H9 (cell line): ENCODE measurements around the gene TNC. TPM values are rescaled to one million over a fixed set of nuclear protein-coding genes. Genes with fewer than 3 reads are reported as not detected.

Experiments
- DNase-seq: peaks from one replicate; pipeline ENCODE4 v3.0.0-alpha.2; 2017
- H2AFZ ChIP-seq: one replicate; pipeline ENCODE4 v1.6.1; 2013; ENCODE audit warnings: mild to moderate bottlenecking, low read length, control low read depth, moderate library complexity
- H2AK5ac ChIP-seq: 2 replicates; pipeline ENCODE4 v1.6.1; 2013; ENCODE audit warnings: low read length, control low read depth, mixed read lengths; ENCODE audit not compliant: insufficient read length
- H2BK120ac ChIP-seq: one replicate; pipeline ENCODE4 v1.6.1; 2013; ENCODE audit warnings: low read depth, mild to moderate bottlenecking, low read length, control low read depth, inconsistent platforms; ENCODE audit not compliant: poor library complexity, severe bottlenecking
- H2BK12ac ChIP-seq: 2 replicates; pipeline ENCODE4 v1.6.1; 2013; ENCODE audit warnings: low read length, control low read depth, mixed read lengths, low read depth; ENCODE audit not compliant: insufficient read length
- H2BK15ac ChIP-seq: 2 replicates; pipeline ENCODE4 v1.6.1; 2013; ENCODE audit warnings: low read depth, low read length, control low read depth
- H2BK20ac ChIP-seq: one replicate; pipeline ENCODE4 v1.6.1; 2013; ENCODE audit warnings: low read depth, mild to moderate bottlenecking, low read length, control low read depth, inconsistent platforms; ENCODE audit not compliant: poor library complexity, severe bottlenecking
- H2BK5ac ChIP-seq: 2 replicates; pipeline ENCODE4 v1.6.1; 2013; ENCODE audit warnings: low read length, control low read depth, mixed read lengths; ENCODE audit not compliant: insufficient read length
- H3K14ac ChIP-seq: 2 replicates; pipeline ENCODE4 v1.6.1; 2013; ENCODE audit warnings: low read length, control low read depth; ENCODE audit not compliant: insufficient read depth
- H3K18ac ChIP-seq: 2 replicates; pipeline ENCODE4 v1.6.1; 2013; ENCODE audit warnings: low read depth, mild to moderate bottlenecking, mixed read lengths, low read length, control low read depth; ENCODE audit not compliant: insufficient read length
- H3K23ac ChIP-seq: 2 replicates; pipeline ENCODE4 v1.6.1; 2013; ENCODE audit warnings: low read length, control low read depth, mixed read lengths, low read depth; ENCODE audit not compliant: insufficient read length
- H3K23me2 ChIP-seq: 2 replicates; pipeline ENCODE4 v1.6.1; 2013; ENCODE audit warnings: low read depth, mild to moderate bottlenecking, mixed read lengths, low read length, control low read depth; ENCODE audit not compliant: insufficient read length, poor library complexity, severe bottlenecking
- H3K27ac ChIP-seq: 2 replicates; pipeline ENCODE4 v1.5.1; 2013; ENCODE audit warnings: low read length, control low read depth, mixed read lengths, low read depth; ENCODE audit not compliant: insufficient read length
- H3K27me3 ChIP-seq: 2 replicates; pipeline ENCODE4 v1.6.1; 2013; ENCODE audit warnings: low read length, control low read depth, inconsistent platforms; ENCODE audit not compliant: insufficient read depth
- H3K4ac ChIP-seq: 2 replicates; pipeline ENCODE4 v1.6.1; 2013; ENCODE audit warnings: low read depth, mild to moderate bottlenecking, control low read depth, inconsistent platforms, low read length, moderate library complexity
- H3K4me1 ChIP-seq: 2 replicates; pipeline ENCODE4 v1.6.1; 2013; ENCODE audit warnings: low read length, control low read depth, inconsistent platforms; ENCODE audit not compliant: insufficient read depth
- H3K4me2 ChIP-seq: 2 replicates; pipeline ENCODE4 v1.6.1; 2013; ENCODE audit warnings: low read length, control low read depth, mixed read lengths; ENCODE audit not compliant: insufficient read length, insufficient read depth
- H3K56ac ChIP-seq: 2 replicates; pipeline ENCODE4 v1.6.1; 2013; ENCODE audit warnings: low read depth, mild to moderate bottlenecking, mixed read lengths, low read length, control low read depth; ENCODE audit not compliant: insufficient read length
- H3K79me1 ChIP-seq: 2 replicates; pipeline ENCODE4 v1.6.1; 2013; ENCODE audit warnings: low read depth, mild to moderate bottlenecking, moderate library complexity, low read length, control low read depth, inconsistent platforms; ENCODE audit not compliant: insufficient read depth, poor library complexity, severe bottlenecking
- H3K79me2 ChIP-seq: 2 replicates; pipeline ENCODE4 v1.6.1; 2013; ENCODE audit warnings: low read length, control low read depth, inconsistent platforms; ENCODE audit not compliant: insufficient read depth
- H3K9ac ChIP-seq: 2 replicates; pipeline ENCODE4 v1.6.1; 2013; ENCODE audit warnings: low read length, control low read depth, mixed read lengths; ENCODE audit not compliant: insufficient read length; ENCODE audit errors: extremely low read depth
- H3K9me3 ChIP-seq: one replicate; pipeline ENCODE4 v1.6.1; 2013; ENCODE audit warnings: low read depth, low read length, inconsistent platforms; ENCODE audit not compliant: control insufficient read depth
- H3T11ph ChIP-seq: one replicate; pipeline ENCODE4 v1.6.1; 2013; ENCODE audit warnings: mild to moderate bottlenecking, low read length, control low read depth, inconsistent platforms
- H4K20me1 ChIP-seq: one replicate; pipeline ENCODE4 v1.6.1; 2013; ENCODE audit not compliant: control insufficient read depth, insufficient read length, insufficient read depth
- H4K5ac ChIP-seq: 2 replicates; pipeline ENCODE4 v1.6.1; 2013; ENCODE audit warnings: low read depth, mild to moderate bottlenecking, mixed read lengths, low read length, control low read depth; ENCODE audit not compliant: insufficient read length
- H4K8ac ChIP-seq: replicated peaks from 2 replicates; pipeline ENCODE4 v1.6.1; 2013; ENCODE audit warnings: low read length, control low read depth, mixed read lengths, low read depth; ENCODE audit not compliant: insufficient read length
- H4K91ac ChIP-seq: 2 replicates; pipeline ENCODE4 v1.6.1; 2013; ENCODE audit warnings: low read depth, mild to moderate bottlenecking, moderate library complexity, mixed read lengths, low read length, control low read depth; ENCODE audit not compliant: insufficient read length
- H3K27ac Mint-ChIP-seq, 3 experiments: 2 replicates in 2 of 3; 3 replicates in 1 of 3; pipeline ENCODE4 v1.8.0; 2020 to 2021; ENCODE audit warnings: mixed read lengths in 3 of 3, mild to moderate bottlenecking in 1 of 3, moderate library complexity in 1 of 3
- H3K27me3 Mint-ChIP-seq: 2 replicates; pipeline ENCODE4 v1.8.0; 2021; ENCODE audit warnings: low read depth, mild to moderate bottlenecking, moderate library complexity, mixed read lengths
- H3K36me3 Mint-ChIP-seq, 3 experiments: 2 replicates in 2 of 3; 3 replicates in 1 of 3; pipeline ENCODE4 v1.8.0; 2020 to 2021; ENCODE audit warnings: low read depth in 3 of 3, mixed read lengths in 3 of 3; ENCODE audit not compliant: insufficient read depth in 1 of 3
- H3K4me1 Mint-ChIP-seq, 2 experiments: 2 replicates each; pipeline ENCODE4 v1.8.0; 2020; ENCODE audit warnings: mixed read lengths in 2 of 2
- H3K4me3 Mint-ChIP-seq, 2 experiments: 2 replicates in 1 of 2; 3 replicates in 1 of 2; pipeline ENCODE4 v1.8.0; 2020 to 2021; ENCODE audit warnings: mild to moderate bottlenecking in 2 of 2, mixed read lengths in 2 of 2, moderate library complexity in 1 of 2
- H3K9me3 Mint-ChIP-seq, 2 experiments: 2 replicates in 1 of 2; 3 replicates in 1 of 2; pipeline ENCODE4 v1.8.0; 2020; ENCODE audit warnings: mild to moderate bottlenecking in 2 of 2, mixed read lengths in 2 of 2, moderate library complexity in 1 of 2
- WGBS: extraction: QIAGEN DNeasy Blood & Tissue Kit; methylation state at CpG from one replicate; pipeline ENCODE4 v1.1.7; 2013; ENCODE audit warnings: missing lambda C conversion rate, low lambda C conversion rate, mixed read lengths; ENCODE audit not compliant: insufficient read length; ENCODE audit errors: extremely low coverage; 5-methylcytosine and 5-hydroxymethylcytosine counted together
- total RNA-seq: library from RNA; stranded (reverse); gene quantifications from 2 replicates; pipeline ENCODE4 v1.2.1, GENCODE V29; 2021
- TF ChIP-seq, protein P1 (sequence below): fragments of 200-600 bp; sonication (generic); conservative IDR thresholded peaks from 3 replicates; pipeline ENCODE4 v1.8.0; 2021; ENCODE audit warnings: antibody characterized with exemption, mild to moderate bottlenecking

TNC gene
- total RNA-seq, 1 experiment from 2014 or later = 0.63 TPM

GRCh38 chr9:115022760-115023434 is 95.1 kb downstream of the TNC start:
- H3K4me1 Mint-ChIP-seq = peaks cover 11 to 12% of the 10 kb centered on the region in 2 experiments
- H3K4me2 ChIP-seq = no peak overlapping the region
- no peak for DNase-seq

More at GRCh38 chr9:115022760-115023434, 95.1 kb downstream of the TNC start:
- Histone ChIP-seq H2BK5ac (no peak overlapping the region), H2BK20ac (no peak overlapping the region), H2BK120ac (no peak overlapping the region), H3K9me3 (no peaks in the 10 kb centered on the region), H3K27ac (no peak overlapping the region), H3K23me2 (no peaks in the 10 kb centered on the region), H2BK12ac (no peak overlapping the region), H2AK5ac (no peak overlapping the region), H4K91ac (no peak overlapping the region), H4K8ac (no peak overlapping the region), H3K14ac (no peak overlapping the region), H3K18ac (no peak overlapping the region), H2AFZ (no peak overlapping the region), H4K20me1 (no peaks in the 10 kb centered on the region), H3K23ac (no peak overlapping the region), H3K4ac (no peak overlapping the region), H3K56ac (no peak overlapping the region), H4K5ac (no peak overlapping the region), H3K27me3 (no peaks in the 10 kb centered on the region), H3K9ac (no peak overlapping the region), H2BK15ac (no peak overlapping the region), H3K79me1 (no peaks in the 10 kb centered on the region), H3K4me1 (no peaks in the 10 kb centered on the region), H3T11ph (no peak overlapping the region), H3K79me2 (no peaks in the 10 kb centered on the region)
- Mint-ChIP-seq H3K27me3 (peaks cover 16% of the 10 kb centered on the region), H3K9me3 (no peaks in the 10 kb centered on the region), H3K4me3 (no peak overlapping the region), H3K36me3 (no peaks in the 10 kb centered on the region), H3K27ac (no peak overlapping the region)
- TF ChIP-seq, protein P1, sequence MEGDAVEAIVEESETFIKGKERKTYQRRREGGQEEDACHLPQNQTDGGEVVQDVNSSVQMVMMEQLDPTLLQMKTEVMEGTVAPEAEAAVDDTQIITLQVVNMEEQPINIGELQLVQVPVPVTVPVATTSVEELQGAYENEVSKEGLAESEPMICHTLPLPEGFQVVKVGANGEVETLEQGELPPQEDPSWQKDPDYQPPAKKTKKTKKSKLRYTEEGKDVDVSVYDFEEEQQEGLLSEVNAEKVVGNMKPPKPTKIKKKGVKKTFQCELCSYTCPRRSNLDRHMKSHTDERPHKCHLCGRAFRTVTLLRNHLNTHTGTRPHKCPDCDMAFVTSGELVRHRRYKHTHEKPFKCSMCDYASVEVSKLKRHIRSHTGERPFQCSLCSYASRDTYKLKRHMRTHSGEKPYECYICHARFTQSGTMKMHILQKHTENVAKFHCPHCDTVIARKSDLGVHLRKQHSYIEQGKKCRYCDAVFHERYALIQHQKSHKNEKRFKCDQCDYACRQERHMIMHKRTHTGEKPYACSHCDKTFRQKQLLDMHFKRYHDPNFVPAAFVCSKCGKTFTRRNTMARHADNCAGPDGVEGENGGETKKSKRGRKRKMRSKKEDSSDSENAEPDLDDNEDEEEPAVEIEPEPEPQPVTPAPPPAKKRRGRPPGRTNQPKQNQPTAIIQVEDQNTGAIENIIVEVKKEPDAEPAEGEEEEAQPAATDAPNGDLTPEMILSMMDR = no peak
- no CpG with 5 or more reads among the region's 6 CpGs for WGBS
